ENCODE results near the gene TREX2.

Gene TREX2

DNA sequence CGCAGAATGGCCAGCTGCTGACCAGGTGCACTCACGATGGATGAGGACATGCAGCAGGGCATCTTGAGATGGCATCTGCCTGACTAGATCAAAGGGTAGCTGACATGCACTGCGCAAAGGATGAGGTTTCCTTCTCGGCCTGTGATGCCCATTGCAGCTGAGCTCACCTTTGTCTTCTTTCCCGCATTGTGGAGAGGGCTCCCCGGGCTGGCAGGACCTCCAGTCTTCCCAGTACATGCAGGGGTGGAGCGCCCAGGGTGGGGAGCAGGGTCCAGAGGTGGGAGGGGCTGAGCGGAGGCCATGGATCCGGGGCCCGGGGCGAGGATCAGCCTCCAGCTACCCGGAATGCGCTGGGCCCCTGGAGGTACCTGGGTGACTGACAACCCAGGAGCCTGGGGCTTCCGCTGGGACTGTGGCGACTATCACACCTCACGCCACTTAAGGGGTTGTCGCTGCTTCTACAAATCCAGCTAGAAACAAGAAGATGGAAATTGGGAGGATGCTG lies 12.0 kb downstream of the TREX2 start:
- no peak for DNase-seq

DNA sequence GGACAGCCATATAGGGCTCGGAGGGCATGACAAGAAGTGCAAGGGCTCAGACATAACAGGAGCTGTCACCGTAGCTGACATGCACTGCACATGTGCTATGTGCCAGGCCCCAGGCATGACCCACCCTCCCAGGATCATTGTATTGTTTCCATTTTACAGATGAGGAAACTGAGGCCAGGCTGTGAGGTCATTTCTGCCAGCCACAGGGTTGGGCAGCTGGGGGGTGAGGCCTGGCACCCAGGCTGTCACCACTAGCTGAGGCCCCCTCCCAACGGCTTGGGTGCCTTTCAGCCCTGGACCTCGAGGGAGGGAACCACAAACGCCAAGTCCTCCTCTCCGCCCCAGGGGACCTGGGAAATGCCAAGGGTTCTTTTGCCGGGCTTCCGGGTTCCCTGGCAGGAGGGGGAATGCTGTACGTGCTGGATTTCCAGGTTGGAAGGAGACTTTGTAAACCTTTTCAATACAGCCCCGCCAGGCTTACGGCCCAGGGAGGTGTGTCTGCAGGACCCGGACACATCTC lies 12.6 kb downstream of the TREX2 start:
- no peak for DNase-seq

DNA sequence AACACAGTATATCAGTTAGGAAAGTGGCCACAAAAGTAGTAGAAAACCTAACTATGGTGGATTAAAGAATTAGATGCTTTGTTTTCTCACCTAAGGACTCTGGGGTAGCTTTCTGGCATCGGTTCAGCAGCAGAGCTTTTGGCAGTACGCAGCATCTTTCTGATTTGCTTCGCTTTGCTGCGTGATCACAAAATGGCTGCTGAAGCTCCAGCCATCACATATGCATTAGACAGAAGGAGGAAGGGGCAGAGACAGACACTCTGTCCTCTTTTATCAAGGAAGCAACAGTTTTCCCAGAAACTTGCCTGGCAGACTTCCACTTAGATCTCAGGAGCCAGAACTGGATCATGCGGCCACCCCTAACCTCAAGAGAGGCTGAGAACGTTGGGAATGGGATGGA lies 15.1 kb downstream of the TREX2 start:
- DNase-seq = no peak

DNA sequence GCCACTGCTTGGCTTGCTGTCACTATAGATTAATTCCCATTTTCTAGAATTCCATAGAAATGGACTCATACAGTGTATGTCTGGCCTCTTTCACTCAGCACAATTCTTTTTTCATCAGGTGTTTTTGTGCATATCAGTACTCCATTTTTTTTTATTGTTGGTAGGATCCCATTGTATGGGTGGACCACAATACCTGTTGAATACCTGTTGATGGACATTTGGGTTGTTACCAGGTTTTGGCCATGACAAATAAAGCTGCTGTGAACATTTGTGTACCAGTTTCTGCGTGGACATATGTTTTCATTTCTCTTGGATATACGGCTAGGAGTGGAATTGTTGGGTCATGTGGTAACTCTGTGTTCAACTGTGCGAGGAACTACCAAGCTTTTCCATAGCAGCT lies 19.7 kb downstream of the TREX2 start:
- DNase-seq = no peak

- DNase-seq = no peak
These were observed 22.2 kb downstream of the TREX2 start for GRCh38 chrX:153423652-153424051.

GRCh38 chrX:153421856-153422255 lies 24.0 kb downstream of the TREX2 start:
- DNase-seq = no peak

DNA sequence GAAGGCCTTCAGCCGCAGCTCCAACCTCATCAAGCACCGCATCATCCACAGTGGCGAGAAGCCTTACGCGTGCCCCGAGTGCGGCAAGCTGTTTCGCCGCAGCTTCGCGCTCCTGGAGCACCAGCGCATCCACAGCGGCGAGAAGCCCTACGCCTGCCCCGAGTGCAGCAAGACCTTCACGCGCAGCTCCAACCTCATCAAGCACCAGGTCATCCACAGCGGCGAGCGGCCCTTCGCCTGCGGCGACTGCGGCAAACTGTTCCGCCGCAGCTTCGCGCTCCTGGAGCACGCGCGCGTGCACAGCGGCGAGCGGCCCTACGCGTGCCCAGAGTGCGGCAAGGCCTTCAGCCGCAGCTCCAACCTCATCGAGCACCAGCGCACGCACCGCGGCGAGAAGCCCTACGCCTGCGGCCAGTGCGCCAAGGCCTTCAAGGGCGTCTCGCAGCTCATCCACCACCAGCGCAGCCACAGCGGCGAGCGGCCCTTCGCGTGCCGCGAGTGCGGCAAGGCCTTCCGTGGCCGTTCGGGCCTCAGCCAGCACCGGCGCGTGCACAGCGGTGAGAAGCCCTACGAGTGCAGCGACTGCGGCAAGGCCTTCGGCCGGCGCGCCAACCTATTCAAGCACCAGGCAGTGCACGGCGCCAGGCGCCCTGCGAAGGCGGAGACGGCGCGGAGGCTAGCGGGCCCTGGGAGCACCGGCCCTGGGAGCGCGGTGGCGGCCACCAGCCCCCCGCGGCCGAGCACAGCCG lies 24.8 kb downstream of the TREX2 start:
- DNase-seq = no peak

- no peak for DNase-seq
These were observed 28.2 kb downstream of the TREX2 start for GRCh38 chrX:153417637-153418036.

DNA sequence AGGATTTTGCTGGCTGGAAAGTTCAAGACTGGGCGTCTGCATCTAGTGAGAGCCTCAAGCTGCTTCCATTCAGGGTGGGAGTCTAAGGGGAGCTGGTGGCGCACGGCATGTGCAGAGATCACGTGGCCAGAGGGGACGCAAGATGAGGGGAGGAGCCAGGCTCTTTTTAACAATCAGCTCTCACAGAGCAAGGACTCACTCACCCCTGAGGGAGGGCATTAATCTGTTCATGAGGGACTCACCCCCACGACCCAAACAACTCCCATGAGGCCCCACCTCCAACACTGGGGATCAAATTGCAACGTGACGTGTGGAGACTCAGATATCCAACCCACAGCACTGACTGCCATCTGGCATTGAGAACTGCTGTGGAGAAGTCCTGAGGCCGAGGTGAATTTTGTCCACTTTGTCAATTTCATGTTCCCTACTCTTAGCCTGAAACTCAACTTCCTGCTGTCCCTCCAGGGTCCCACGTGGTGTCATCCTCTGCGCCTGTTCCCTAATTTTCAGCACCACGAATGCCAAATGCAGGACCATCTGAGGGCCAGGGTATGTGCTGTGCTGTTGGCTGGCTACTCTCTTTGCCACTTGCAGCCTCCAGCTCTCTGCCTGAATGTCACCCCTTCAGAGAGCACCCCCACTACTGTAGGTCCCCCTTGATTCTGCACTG lies 28.9 kb downstream of the TREX2 start:
- no peak for DNase-seq

DNA sequence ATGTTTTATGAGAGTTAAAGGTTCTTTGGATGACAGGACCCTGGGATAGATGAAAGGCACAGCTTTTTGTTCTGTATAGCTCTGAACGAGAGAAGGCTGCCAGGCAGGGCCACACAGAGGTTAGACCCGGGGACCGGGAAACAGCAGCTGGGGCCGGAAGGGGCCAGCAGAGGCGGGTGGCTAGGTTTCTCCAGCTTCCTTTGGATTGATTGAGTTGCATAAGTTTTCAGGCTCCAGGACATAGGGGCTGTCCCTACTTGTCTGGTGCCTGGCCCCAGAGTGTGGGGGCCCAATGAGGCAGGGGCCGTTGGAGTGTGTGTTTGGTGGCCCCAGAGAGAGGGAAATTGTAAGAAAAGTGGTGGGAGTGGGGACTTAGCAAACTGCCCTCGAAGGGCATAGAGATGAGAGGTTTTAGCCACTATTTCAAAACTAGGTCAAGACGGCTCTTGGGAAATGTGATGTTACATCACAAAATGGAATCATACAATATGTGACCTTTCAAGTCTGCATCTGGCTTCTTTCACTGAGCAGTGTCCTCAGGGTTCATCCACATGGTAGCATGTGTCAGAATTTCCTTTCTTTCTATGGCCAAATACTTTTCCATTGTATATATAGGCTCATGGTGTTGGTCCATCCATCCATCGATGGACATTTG lies 30.9 kb downstream of the TREX2 start:
- no peak for DNase-seq

GRCh38 chrX:153413731-153414130 lies 32.1 kb downstream of the TREX2 start:
- no peak for DNase-seq

- no peak for DNase-seq
These were observed 32.8 kb downstream of the TREX2 start for GRCh38 chrX:153412746-153413720.

- DNase-seq = no peak
These were observed 33.8 kb downstream of the TREX2 start for GRCh38 chrX:153411988-153412574.

DNA sequence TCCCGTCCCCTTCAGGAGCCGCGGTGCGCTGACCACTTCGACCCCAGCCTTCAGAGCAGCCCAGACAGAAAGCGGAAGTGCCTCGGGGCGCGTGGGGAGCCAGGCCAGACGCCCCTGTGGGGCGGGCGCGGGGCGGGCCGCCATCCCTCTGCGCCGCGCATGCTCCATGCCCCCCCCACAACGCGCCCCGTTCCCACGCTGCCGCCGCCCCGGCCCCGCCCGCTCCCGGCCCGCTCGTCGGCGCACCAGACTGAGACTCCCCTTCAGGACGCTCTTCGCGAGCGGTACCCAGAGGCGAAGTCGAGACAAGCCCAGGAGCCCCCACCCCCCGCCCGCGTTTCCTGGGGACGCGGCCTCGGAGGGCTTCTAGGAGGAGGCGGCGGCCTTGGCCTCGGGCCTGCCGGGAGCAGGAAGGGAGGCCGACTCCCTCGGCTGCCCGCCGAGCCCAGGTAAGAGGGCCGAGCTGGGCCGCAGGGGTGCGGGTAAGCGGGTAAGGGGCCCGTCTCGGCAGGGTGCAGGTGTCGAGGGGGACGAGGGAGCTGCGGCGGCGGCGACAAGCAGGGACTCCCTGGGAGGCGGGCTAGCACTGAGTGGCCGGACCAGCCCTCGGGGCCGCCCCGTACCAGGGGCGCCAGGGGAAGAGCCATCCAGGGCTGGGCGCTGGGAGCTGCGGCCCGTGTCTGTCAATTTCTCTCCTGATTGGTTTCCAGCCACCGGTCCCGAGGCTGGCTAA lies 34.4 kb downstream of the TREX2 start, which contains the start of gene ZFP92:
ZFP92 (plus strand) TSS at position 218 of the 733 bp plus-strand sequence. CDS start 6,851 bp downstream, outside the sequence.
- DNase-seq = peak; percentile 36 to 50

DNA sequence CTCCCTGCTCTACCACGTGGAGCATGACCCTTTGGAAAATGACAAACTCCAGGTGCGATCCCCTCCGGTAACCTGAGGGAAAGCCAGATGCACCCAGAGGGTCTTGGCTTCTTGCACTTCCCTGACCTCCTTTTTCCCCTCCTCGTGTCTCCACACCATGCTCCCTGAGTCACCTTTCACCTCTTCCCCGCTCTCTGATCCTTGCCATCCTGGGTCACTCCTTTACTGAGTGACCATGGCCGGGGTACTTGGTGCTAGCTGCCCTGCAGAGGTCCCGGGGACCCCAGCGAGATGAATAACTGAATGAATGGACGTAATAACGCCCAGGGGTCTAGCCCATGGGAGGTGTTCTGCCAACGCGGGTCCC lies 35.0 kb downstream of the TREX2 start:
- no peak for DNase-seq

DNA sequence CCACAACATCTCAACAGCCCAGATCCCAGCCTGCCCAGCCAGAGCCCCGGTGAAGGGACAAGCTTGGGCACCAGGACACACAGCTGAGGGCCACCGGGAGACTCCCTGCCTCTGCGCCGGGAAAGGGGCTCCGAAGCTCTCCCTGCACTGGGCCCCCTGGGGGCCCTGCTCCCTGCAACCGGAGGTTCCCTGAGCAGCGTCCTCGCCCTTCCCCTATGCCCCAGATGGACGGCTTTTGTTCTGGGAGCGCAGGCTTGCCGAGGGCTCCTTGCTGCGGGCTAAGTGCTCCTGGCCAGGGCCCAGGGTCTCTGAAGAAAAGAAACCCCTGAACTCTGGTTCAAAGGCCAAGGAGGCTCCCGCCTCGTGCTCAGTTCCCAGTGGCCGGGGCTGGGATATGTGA lies 35.5 kb downstream of the TREX2 start:
- no peak for DNase-seq

GRCh38 chrX:153409414-153410101 lies 36.3 kb downstream of the TREX2 start:
- DNase-seq = no peak

- no peak for DNase-seq
These were observed 36.9 kb downstream of the TREX2 start for GRCh38 chrX:153408871-153409351.

- DNase-seq = no peak
These were observed 37.6 kb downstream of the TREX2 start for GRCh38 chrX:153408221-153408721.

- no peak for DNase-seq
These were observed 38.1 kb downstream of the TREX2 start for GRCh38 chrX:153407736-153408135.

Data from stimulated activated CD4-positive, alpha-beta T cell treated with anti-CD3 and anti-CD28 coated beads, Interleukin-2, amount 100 ng/mL, for 24 hours (primary cell).